G401.6 (cell line): ENCODE results near the gene ARL6IP4.

Experiments
- FAIRE-seq: peaks from 2 replicates; lab custom pipeline; 2012; peaks lifted over from hg19 to GRCh38; lab: Jason Lieb, UNC

The ARL6IP4 gene

DNA sequence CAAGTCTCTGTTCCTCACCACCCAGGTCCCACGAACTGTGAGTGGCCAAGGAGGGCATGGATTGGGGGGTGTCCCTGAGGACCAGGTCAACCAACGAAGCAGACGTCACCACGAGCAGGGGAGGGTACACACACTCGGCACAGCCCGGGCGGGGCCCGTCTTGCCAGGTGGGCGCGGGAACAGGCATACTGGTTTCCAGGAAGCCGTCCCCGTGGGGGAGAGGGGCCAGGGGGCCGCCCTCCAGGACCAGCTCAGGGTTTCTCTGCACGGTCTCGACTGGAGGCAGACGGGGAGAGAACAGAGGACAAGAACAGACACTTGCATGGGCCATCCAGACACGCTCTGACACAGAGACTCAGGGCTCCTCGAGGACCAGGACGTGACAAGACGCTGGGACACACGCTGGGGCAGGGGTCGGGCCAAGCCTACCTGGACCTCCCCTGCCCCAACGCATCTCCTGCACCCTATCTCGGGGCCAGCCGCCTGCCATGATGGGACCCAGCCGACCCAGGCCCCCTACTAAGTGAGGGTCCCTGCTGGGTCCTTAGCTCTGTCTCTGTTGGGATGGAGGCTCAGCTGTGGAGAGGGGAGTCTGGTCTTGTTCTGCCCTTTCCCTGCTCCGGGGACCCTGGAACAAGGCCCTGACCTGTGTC, 11.3 kb downstream of the ARL6IP4 start:
- FAIRE-seq, result no peak

DNA sequence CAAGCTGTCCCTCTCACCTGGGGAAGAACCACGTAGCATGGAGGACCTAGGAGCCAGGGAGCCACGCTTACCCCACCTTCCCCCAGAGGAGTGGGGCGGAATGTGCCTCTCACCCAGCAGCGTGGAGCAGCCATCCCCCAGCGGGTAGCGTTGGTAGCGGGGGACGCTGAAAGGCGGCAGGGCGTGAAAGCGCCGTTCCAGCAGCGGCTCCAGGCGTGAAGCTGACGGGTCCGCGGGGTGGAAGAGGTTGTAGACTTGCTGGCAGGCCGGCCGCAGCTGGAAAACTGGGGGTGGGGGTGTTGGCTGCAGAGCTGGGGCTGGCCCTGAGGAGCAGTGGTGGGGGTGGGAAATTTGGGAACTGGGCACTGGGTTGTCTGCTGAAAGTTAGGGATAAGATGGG, 11.9 kb downstream of the ARL6IP4 start:
- no peak for FAIRE-seq

GRCh38 chr12:122994140-122994675, 13.7 kb downstream of the ARL6IP4 start:
- FAIRE-seq, result no peak

DNA sequence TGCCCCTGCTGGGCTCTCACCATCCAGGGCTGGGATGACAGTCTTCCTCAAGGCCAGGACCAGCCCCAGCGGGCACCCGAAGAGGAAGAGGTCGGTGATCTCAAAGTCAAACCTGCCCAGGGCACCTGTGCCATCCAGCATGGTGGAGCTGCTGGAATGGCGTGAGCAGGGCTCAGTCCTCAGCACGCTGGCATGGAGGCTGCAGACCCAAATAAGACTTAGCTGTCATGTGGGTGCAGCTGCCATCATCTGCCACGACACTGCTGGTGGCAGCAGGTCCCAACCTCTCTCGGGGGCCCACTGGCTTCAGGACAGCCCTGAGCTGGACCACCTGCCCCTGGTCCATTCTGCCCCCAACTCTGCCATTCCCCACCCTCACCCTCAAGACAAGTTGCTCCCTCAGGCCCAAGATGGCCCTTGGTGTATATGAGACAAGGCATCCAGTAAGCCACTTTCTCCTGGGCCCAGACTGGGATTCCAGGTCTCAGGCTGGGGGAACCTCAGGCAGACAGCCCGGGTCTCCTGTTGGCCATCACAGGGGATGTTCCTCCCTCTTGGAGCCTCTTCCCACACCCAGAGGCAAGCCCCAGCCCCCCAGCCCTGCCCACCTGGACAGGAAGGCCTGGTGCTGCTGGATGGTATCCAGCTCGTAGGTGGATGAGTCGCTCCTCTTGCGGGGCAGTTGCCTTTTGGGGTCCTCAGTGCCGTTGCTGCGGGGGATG, 14.5 kb downstream of the ARL6IP4 start:
- FAIRE-seq, result no peak

DNA sequence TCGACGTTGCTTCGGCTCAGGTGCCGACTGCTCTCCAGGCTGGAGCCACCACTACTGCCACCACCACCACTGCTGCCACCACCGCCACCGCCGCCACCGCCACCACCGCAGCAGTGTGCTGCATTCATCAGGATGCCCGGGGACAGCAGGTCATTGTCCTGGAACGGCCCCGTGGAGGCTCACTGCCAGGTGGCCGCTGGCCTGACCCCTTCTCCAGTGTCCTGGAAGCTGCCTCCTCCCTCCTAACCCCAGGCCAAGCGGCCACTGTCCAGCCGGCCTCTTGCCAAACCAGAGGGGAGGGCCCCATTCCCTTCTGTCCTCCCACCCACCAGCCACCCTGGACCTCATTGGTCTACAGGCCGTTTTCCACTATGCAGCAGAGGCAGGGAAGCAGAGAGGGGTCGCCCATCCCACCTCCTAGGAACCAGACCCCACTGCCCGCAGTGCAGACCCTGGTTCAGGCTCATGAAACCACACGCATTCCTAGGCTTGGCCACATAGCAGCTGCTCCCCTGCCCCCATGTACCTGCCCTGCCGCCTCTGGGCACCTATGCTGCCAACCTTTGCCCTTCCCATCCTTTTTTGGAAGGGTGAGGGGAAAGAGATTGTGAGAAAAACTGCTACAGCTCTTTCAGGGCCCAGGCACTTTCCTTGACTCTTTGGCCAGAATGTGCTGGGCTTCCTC, 15.2 kb downstream of the ARL6IP4 start:
- FAIRE-seq, result no peak

- no peak for FAIRE-seq
Observed at GRCh38 chr12:122996188-122996601, 15.7 kb downstream of the ARL6IP4 start.

GRCh38 chr12:122996621-122997342, 16.3 kb downstream of the ARL6IP4 start:
- no peak for FAIRE-seq

DNA sequence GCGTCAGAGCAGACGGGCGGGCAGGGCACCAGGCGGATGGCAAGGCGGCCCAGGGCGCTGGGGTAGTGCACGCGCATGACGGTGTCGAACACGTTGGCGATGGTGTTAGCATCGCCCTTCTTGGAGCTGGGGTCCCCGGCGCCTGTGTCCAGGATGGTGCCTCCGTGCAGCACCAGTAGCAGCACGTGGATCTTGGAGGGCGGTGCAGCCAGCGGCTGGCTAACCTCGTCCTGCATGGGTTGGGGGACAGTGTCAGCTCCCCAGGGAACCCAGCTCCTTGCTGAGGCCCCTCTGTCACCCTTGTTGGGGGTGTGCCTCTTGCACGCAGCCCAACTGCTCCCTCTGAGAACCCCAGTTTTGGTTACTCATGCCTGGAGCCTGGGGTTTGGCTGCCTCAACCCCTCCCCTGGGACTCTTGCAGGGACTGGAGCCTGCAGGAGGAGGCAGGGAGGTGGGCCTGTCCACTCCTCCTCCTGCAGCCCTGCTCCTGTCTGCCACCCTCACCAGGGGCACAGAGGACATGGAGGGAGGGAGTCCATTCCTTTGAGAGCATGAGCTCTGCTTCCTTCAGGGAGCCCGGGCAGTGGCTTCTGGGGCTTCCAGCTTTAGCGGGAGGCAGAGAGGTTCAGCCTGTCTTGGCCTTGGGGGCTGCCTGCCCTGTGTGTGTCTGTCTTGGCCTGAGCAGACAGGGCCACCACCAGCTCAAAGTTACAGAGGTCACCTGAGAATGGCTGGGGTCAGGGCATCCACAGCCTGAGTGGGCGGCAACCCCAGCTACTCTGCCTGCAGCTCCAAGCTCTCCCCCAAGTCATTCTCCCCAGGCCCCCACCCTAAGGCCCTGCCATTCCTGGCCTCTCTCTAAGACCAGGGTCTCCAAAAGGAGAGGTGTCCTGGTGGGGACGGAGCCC, 17.1 kb downstream of the ARL6IP4 start:
- no peak for FAIRE-seq

GRCh38 chr12:122998316-122998715, 17.8 kb downstream of the ARL6IP4 start:
- FAIRE-seq, result no peak

- no peak for FAIRE-seq
Observed at GRCh38 chr12:122999196-122999946, 18.9 kb downstream of the ARL6IP4 start.

GRCh38 chr12:122999986-123000420, 19.5 kb downstream of the ARL6IP4 start:
- FAIRE-seq, result no peak

GRCh38 chr12:123000578-123000977, 20.1 kb downstream of the ARL6IP4 start:
- FAIRE-seq, result no peak

DNA sequence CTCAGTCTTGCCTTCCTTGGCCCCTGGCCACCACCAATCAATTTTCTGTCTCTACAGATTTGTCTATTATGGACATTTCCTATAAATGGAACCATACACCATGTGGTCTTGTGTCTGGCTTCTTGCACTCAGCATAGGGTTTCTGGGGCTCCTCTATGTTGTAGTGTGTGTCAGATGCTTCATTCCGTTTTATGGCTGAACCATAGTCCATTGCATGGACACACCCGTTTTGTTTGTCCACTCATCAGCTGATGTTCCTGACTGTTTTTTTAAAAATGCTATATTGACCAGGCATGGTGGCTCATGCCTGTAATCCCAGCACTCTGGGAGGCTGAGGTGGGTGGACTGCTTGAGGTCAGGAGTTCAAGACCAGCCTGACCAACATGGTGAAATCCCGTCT, 21.0 kb downstream of the ARL6IP4 start:
- FAIRE-seq, result no peak

GRCh38 chr12:123003257-123003656, 22.8 kb downstream of the ARL6IP4 start:
- FAIRE-seq, result no peak

- no peak for FAIRE-seq
Observed at GRCh38 chr12:123004287-123004686, 23.8 kb downstream of the ARL6IP4 start.

DNA sequence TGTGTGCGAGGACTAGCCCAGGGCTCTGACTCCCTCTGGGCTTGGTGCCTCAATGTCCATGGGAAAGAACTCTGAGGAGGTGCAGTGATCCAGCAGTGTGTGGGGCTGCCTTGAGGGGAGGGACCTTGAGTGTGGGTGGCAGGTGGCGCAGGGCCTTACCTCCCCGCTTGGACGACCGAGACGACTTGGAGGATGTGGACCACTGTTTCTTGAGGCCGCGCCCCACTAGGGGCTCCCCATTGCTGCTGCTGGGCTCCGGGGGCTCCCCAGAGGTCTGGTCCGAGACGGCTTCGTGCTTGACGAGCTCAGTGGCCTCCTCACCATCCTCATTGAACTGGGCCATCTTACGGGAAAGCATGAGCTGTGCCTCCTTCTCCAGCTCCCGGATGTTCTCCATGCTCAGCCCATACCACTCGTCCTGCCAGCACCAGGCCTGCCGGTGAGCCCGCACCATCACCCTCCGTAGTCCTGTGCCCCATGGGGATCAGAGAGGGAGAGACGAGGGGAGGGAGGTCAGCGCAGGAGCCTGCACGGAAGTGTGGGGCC, 24.7 kb downstream of the ARL6IP4 start:
- FAIRE-seq, result no peak

GRCh38 chr12:123006977-123007376, 26.5 kb downstream of the ARL6IP4 start:
- FAIRE-seq, result no peak

DNA sequence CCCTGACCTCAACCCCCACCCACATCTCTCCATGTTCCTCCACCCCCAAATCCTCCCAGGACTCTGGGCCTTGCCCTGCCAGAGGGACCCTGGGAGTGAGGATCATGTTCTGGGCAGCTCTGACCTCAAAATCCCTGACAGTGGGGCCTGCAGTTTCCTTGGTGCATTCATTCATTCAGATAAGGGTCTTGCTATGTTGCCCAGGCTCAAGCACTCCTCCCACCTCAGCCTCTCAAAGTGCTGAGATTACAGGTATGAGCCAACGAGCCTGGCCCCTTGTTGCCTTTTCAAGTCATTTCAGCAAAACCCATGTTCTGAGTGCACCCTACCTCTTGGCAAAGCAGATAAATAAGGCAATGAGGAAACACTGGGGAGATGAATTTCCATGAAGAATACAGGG, 29.6 kb downstream of the ARL6IP4 start:
- FAIRE-seq, result no peak

GRCh38 chr12:123010681-123011080, 30.2 kb downstream of the ARL6IP4 start:
- FAIRE-seq, result no peak

GRCh38 chr12:123011701-123012100, 31.2 kb downstream of the ARL6IP4 start:
- FAIRE-seq, result no peak
